RCC 7860 (cell line): Measurements from ENCODE around the gene FHL1.
"Not testable (repeated sequence)": the region's sequence is repeated elsewhere in the genome, so short reads cannot be mapped to it uniquely, and the experiment has no call there.

ENCODE experiments used
- DNase-seq: peaks from one replicate; pipeline ENCODE4 v3.0.0-alpha.2; 2015; ENCODE audit warnings: low spot score
- FAIRE-seq: peaks from 2 replicates; lab custom pipeline; 2012; peaks lifted over from hg19 to GRCh38; lab: Jason Lieb, UNC

The FHL1 gene

GRCh38 chrX:136146614-136147314, 569 bp upstream of the FHL1 start:
- DNase-seq (no peak), FAIRE-seq (no peak)

GRCh38 chrX:136147976-136148375, 643 bp downstream of the FHL1 start:
- DNase-seq (no peak), FAIRE-seq (no peak)

GRCh38 chrX:136148391-136148790, 1.1 kb downstream of the FHL1 start:
- FAIRE-seq, result no peak
- DNase-seq, result no peak

- DNase-seq, result no peak
Measured at GRCh38 chrX:136154998-136155397, 7.7 kb downstream of the FHL1 start.

DNA sequence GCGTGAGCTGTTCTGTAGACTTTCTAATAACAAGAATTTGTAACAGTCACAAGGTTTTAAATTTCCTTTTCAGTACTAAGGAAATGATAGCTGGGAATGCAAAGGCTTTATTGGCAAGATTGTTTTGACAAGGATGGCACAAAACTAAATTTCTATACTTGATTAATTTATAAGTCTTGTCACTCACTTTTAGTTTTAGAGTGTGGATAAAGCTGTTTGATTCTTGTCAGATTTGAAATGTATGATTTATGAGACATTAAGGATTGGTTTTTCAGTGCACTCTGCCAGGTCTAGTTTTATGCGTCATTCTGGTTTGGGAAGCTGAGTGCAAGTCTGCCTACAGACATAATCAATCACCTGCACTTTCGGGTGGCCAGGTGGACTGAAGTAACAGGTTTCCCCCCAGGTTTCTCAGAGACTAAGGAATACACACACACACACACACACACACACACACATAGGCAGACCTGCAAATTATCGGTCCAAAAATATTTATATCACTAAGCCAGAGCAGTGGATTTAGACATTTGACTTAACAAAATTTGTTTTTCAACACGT, 9.3 kb downstream of the FHL1 start:
- DNase-seq (no peak), FAIRE-seq (no peak)

More at GRCh38 chrX:136154998-136155397, 7.7 kb downstream of the FHL1 start:
- FAIRE-seq, result no peak

DNA sequence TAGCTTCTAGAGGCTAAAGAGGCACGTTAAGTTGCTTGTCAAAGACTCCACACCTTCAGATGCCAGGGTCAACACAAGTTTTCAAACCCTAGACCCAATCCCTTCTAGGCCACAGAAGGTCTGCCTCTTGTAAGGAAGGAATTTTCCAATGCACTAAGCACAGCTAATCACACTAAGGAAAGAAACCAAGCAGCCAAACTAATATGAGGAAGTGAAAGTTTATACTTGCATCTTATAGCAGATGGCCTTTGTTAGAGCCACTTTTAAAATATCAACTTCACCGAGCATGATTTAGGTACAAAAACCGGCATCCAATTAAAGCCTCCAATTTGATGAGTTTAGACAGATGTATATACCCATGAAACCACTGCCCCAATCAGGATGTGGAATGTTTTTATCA, 9.9 kb downstream of the FHL1 start:
- FAIRE-seq (no peak), DNase-seq (no peak)

- FAIRE-seq (no peak), DNase-seq (no peak)
Measured at GRCh38 chrX:136158685-136159084, 11.4 kb downstream of the FHL1 start.

DNA sequence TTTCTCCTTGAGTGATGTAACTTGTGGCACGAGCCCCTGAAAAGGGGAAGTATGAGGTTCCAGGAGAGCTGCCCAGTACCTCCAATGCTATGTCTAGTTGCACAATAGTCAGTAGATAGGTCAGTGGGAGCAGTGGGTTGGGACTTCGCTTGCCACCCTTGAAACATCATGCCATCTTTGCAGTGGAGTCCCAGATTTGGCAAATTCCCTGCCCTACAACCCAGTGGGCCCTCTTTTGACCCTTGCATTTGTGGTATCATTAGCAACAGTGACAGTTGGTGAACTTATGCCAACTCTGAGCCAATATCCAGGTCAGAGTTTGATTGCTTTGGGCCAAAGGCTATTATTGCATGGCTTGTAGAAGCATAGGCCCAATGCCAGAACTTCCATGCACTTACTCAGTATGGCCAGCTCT, 12.3 kb downstream of the FHL1 start:
- FAIRE-seq, result no peak
- no peak for DNase-seq

DNA sequence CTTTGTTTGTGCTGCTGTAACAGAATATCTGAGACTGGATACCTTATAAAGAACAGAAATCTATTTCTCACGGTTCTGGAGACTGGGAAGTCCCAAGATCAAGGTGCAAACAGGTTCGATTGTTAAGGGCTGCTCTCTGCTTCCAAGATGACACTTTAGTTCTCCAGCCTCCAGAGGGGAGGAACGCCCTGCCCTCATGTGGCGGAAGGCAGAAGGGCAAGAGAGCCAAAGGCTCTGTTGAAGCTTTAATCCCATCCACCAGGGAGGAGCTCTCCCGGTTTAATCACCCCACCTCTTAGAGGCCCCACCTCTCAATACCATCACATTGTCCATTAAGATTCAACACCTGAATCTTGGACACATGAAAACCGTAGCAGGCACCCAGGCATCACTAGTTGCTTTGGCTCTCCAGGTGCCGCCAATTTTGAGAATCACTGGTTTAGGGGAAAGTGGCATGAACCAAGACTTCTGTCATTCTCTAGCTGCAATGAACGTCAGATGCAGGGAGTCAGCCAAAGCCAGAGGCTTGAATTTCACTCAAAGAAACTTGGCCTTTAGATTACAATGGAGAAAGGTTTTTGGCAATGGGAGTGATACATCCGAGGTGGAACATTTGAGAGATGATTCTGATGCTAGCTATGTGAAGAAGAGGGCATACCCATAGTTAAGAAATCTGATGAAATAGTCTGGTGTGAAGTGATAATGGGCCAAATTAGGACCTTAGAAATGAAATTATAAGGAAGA, 15.7 kb downstream of the FHL1 start:
- DNase-seq (peak; percentile 12), FAIRE-seq (no peak)

DNA sequence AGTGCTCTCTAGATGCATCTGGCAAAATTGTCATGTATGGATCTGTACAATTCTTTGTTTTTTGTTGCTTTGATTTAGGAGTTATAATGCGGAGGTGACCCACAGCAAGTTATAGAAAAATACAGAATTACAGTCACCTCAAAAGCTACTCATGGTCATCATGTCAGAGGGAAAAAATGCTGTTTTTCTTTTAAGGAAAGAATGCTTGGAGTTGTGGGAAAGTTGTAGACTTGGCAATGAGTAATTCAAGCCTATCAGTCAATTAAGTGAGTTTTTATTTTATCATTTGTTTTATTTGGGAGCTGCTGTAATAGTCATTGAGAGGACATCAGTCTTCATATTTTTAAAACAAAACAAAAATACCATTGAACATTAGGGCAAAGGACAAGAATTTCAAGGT, 16.4 kb downstream of the FHL1 start:
- FAIRE-seq, result no peak
- DNase-seq, result no peak

DNA sequence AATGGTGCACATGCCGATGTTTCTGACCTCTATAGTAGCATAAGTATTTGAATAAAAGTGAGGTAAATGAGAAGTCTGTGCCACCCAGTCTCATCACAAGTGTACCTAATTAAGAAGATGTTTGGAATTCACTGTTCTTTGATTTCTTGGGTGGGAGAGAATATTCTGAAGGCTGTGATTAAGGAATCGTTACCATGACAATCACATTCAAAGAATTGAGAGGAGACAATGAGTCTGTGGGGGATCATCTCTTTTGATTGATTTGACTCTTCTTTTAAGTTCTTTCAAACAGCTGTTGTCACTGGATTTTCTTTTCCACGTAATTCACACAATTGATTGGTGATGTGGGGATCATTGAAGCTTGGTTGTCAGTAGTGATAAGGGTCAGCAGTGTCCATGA, 18.1 kb downstream of the FHL1 start:
- DNase-seq (no peak), FAIRE-seq (no peak)

GRCh38 chrX:136166221-136166855, 19.0 kb downstream of the FHL1 start:
- DNase-seq (no peak), FAIRE-seq (no peak)

- FAIRE-seq, DNase-seq: not testable (repeated sequence)
Measured at GRCh38 chrX:136167989-136168388, 20.7 kb downstream of the FHL1 start.

GRCh38 chrX:136168929-136169735, 21.8 kb downstream of the FHL1 start:
- no peak for DNase-seq
- no peak for FAIRE-seq

- DNase-seq (no peak), FAIRE-seq (no peak)
Measured at GRCh38 chrX:136170139-136170800, 22.9 kb downstream of the FHL1 start.

DNA sequence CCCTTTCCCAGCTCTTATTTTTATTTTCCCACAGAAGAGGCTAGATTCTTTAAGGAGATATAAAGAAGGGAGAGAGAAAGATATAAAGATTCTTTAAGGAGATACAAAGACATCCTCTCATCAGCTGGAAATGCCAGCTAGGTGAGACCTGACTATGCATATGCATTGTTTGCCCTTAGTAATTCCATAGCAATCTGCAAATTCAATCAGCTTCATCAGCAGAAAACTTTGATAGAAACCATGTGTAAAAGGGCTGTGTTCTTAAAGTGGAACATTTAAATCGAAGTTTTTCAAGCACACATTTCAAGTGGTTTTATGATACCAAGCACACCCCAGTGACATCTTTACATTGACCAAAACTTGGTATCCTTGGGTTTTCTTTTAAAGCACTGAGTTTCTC, 24.1 kb downstream of the FHL1 start:
- no peak for FAIRE-seq
- no peak for DNase-seq

- DNase-seq (peak; percentile 64), FAIRE-seq (peak; percentile 89)
Measured at GRCh38 chrX:136176399-136176825, 29.1 kb downstream of the FHL1 start.

DNA sequence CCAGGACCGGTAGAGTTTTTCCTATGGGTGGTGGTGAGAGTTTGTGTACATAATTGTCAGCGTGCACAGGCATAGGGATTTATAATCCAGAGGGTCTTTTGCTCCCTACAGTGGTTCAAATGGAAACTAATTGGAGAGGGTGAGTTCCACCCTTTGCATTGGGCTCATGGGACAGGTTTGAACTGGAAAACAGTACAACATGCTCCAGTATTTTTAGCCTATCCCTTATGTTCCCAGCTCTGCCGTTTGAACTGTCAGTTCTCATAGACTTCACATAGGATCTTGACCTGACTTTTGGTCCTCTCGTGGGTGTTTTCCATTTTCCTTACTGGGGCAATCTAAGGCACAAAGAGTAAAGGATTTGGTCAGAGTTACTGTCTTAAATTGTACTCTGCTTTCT, 31.8 kb downstream of the FHL1 start:
- no peak for FAIRE-seq
- no peak for DNase-seq

DNA sequence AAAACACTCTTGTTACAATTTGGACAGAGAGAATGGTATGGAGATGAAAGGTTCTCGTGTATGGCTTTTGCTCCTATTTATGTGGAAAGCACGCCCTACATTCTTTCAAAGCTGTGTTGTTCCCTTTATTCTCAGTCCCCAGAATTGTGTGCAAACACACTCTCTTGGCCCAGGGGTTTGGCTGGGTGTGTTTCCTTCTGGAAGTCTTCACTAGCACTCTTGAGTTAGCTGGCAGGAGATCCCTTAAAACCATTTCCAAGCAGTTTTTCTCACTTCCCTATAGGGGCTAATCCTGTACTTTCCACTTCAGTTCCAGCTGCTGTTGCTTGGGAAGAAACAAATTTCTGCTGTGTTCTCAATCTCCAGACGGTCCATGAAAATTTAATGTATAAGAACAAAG, 35.1 kb downstream of the FHL1 start:
- FAIRE-seq (no peak), DNase-seq (no peak)

GRCh38 chrX:136183172-136183571, 35.8 kb downstream of the FHL1 start:
- FAIRE-seq, result peak; percentile 29
- no peak for DNase-seq
